Suppressor macrophage treated with lipopolysaccharide for 4 hours (primary cell): Measurements from ENCODE around the gene PPP1R1B.

ENCODE experiments used
- DNase-seq: peaks from one replicate; pipeline ENCODE4 v3.0.0-alpha.2; 2020

Gene PPP1R1B

GRCh38 chr17:39658760-39659159 is 32.0 kb downstream of the PPP1R1B start:
- DNase-seq: no peak

DNA sequence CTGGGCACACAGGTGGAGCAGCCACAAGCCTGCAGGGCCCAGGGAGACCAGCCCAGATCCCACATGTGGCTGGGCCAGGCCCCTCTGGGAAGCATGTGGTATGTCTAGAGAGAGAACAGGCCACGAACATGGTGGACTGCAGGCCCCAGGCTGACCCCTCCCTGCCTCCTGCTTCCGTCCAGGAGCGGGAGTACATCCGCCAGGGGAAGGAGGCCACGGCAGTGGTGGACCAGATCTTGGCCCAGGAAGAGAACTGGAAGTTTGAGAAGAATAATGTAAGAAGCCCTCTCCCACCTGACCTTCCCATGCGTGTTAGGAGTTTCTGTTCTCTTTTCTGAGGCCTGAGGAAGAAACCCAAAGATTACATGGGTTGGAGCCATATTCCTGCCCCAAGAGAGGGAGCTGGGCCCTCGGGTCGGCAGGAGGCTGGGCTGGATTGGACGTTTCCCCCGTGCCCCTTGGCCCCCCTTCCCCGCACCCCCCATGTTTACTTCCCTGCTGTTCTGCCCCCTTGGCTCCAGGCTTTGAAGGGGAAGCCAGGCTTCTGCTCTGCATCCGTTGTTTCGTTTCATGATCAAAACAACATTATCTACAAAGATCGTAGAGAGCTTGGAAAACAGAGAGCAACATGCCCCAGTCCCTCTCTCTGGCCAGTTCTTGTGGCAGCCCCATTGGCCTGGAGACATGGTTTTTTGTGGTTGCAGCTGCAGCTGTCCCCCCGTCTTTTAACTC is 32.7 kb downstream of the PPP1R1B start:
- peak; percentile 50 for DNase-seq

DNA sequence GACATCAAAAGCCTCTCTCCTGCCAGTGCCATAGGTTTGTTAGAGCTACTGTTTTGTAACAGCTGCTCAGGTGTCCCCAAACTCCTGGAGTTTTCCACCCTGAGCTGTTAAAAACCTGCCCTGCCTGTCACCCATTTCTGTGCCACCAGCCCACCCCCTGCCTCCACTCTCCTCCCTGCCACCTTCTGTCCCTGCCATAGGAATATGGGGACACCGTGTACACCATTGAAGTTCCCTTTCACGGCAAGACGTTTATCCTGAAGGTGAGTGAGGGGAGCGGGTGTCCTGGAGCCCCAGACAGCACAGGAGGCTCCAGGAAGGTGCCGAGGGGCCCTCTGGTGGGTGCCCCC is 33.2 kb downstream of the PPP1R1B start:
- no peak for DNase-seq

DNA sequence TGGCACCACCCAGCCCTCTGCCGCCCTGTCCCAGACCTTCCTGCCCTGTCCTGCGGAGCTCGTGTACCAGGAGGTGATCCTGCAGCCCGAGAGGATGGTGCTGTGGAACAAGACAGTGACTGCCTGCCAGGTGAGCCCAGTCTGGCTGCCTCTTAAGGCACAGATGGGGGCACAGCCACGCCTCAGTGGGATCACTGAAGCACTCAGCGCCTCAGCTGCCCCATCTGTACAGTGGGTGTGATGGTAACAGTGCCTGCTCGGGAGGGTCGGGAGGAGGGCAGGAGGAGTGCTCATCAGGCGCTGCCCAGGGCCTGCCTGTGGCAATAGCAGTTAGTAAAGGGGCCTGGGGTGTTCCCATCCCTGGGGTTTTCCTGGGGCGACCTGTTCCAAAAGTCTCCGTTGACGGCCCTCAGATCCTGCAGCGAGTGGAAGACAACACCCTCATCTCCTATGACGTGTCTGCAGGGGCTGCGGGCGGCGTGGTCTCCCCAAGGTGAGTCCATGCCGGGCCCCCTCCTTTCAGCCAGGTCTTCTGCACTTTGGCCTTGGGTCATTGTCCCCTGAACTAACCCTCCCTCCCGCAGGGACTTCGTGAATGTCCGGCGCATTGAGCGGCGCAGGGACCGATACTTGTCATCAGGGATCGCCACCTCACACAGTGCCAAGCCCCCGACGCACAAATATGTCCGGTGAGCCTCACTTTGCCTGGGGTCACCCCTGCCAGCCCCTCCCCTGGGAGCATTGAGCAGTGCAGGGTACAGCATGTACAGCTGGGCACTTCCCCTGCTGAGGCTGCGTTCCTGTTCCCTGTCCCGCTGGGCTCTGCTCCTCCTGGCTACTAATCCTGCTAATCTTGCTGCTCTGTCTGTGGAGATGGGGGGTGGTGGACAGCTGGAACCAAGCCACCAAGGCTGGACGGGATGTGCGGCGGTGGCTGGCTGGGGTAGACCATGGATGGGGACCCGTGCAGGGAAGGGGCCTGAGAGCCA is 33.9 kb downstream of the PPP1R1B start:
- no peak for DNase-seq

- no peak for DNase-seq
These were observed 35.2 kb downstream of the PPP1R1B start for GRCh38 chr17:39661744-39662541.

DNA sequence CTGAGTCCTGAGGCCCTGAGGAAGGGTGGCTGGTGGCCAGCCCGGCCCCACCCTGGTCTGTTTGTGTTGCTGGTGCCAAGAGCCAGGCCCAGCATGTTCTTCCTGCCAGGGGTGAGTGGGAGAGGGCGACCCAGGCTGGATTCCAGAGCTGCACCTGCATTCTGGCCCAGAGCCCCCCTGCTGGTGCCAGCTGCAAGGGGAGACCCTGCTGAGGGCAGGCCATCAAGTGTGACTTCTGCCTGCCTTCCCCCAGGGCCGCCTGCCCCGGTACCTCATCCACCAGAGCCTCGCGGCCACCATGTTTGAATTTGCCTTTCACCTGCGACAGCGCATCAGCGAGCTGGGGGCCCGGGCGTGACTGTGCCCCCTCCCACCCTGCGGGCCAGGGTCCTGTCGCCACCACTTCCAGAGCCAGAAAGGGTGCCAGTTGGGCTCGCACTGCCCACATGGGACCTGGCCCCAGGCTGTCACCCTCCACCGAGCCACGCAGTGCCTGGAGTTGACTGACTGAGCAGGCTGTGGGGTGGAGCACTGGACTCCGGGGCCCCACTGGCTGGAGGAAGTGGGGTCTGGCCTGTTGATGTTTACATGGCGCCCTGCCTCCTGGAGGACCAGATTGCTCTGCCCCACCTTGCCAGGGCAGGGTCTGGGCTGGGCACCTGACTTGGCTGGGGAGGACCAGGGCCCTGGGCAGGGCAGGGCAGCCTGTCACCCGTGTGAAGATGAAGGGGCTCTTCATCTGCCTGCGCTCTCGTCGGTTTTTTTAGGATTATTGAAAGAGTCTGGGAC is 36.0 kb downstream of the PPP1R1B start:
- DNase-seq: no peak

GRCh38 chr17:39663340-39663687 is 36.6 kb downstream of the PPP1R1B start:
- DNase-seq: no peak

- no peak for DNase-seq
These were observed 37.2 kb downstream of the PPP1R1B start for GRCh38 chr17:39663688-39664580.

DNA sequence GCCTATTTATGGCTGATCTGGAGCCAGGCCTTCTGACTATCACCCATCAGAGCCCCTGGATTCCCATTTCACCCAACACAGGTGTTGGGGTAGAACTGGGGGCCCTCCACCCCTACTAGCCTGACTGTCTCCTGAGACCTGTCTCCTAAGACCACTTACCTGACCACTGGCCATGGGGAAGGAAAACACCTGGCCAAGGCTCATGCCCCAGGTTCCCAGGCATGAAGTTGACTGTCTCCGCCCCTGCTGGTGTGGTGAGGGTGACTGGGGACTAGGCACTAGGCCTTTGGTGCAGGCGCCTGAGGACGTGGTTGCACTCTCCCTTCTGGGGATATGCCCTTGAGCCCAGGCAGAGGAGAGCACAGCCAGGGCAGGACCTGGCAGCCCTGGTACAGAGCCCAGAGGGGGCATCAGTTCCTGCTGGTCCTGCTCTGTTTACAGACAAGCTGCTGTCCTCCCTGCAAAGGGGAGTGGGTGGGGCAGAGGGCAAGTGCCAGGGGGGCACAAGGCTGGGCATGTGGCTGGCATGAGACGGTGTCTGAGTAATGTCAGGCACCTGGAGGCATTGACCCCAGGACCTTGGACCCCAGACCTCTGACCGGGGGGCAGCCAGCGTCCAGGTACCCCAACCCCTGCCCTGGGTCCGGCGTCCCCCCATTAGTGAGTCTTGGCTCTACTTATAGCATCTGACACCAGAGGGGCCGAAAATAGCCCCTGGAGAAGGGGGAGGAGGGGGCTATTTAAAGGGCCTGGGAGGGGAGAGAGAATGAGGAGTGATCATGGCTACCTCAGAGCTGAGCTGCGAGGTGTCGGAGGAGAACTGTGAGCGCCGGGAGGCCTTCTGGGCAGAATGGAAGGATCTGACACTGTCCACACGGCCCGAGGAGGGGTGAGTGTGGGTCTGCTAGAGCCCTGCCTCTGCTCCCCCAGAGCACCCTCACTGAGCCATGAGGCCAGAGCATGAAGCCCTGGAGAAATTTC is 38.1 kb downstream of the PPP1R1B start, which contains the start of gene TCAP:
TSS of gene TCAP (plus strand) at position 769 of the 981 bp plus-strand sequence. CDS start at position 780, 11 bp downstream.
- DNase-seq: no peak

GRCh38 chr17:39665642-39666224 is 39.0 kb downstream of the PPP1R1B start:
- DNase-seq: no peak

DNA sequence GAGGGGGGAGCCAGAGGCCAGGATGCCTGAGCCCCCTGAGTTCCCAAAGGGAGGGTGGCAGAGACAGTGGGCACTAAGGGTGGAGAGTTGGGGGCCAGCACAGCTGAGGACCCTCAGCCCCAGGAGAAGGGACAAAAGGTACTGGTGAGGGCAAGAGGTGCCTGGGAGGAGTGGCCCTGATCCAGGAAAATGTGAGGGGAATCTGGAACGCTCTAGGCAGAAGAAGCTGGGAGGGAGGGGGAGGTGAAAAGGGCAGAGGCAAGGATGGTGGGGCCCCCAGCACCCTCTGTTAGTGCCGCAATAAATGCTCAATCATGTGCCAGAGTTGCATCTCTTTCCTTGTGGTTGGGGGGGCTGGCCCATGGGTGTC is 39.5 kb downstream of the PPP1R1B start:
- DNase-seq: no peak

GRCh38 chr17:39666601-39667261 is 40.0 kb downstream of the PPP1R1B start:
- DNase-seq: no peak

DNA sequence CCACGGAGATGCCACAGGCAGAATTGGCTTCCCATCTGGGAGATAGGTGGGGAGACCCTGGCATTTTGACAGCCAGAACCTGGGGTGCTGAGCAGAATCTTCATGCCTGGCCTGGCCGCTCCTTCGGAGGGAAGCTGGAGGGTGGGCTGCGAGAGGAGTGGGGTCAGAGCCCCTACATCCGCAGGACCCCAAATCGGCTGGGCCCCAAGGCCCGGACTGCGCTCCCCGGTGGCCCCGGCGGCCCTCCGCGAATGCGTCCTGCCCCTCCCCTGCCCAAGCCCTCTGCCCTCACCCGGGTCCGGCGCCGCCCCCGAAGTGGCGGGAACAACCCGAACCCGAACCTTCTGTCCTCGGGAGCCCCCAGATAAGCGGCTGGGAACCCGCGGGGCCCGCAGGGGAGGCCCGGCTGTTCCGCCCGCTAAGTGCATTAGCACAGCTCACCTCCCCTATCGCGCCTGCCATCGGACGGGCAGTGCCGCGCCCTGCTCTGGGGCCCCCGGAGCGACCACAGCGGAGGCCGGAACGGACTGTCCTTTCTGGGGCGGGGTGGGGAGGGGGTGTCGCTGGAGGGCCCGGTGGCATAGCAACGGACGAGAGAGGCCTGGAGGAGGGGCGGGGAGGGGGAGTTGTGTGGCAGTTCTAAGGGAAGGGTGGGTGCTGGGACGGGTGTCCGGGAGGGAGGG is 40.7 kb downstream of the PPP1R1B start:
- DNase-seq: no peak

GRCh38 chr17:39667945-39668924 is 41.5 kb downstream of the PPP1R1B start, which contains the start of gene PNMT:
Gene PNMT (plus strand): TSS chr17:39668453. CDS start chr17:39668476, 23 bp downstream.
- peak; percentile 64 for DNase-seq

DNA sequence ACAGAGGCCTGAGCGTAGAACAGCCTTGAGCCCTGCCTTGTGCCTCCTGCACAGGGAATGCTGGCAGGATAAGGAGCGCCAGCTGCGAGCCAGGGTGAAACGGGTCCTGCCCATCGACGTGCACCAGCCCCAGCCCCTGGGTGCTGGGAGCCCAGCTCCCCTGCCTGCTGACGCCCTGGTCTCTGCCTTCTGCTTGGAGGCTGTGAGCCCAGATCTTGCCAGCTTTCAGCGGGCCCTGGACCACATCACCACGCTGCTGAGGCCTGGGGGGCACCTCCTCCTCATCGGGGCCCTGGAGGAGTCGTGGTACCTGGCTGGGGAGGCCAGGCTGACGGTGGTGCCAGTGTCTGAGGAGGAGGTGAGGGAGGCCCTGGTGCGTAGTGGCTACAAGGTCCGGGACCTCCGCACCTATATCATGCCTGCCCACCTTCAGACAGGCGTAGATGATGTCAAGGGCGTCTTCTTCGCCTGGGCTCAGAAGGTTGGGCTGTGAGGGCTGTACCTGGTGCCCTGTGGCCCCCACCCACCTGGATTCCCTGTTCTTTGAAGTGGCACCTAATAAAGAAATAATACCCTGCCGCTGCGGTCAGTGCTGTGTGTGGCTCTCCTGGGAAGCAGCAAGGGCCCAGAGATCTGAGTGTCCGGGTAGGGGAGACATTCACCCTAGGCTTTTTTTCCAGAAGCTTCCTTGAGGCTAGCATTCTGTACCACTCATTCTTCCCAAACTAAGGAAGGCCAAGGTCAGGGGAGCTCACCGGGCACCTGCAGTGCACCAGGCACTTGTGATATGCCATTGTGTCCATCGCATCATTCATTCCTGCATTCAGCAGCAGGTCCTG is 43.4 kb downstream of the PPP1R1B start:
- no peak for DNase-seq

DNA sequence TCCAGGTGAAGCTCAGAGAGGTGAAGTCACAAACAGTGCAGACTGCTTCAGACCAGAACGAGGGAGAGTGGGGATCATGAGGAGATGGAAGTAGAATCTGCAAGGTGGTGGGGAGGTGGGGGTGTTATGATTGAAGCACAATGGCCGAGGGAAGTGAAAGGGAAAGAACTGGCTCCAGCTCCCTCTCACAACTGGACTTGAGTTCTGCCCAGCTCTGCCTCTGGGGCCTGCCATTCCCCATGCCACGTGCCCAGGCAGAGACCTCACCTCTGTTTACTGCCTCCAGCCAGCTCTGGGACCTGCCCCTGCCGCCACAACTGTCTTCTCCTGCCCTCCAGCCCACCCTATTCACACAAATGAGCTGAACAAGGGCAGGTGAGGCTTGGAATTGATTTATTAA is 44.0 kb downstream of the PPP1R1B start:
- no peak for DNase-seq
